NT2/D1 (cell line): Measurements from ENCODE around the gene ARHGAP12.

Experiments used
- YY1 ChIP-seq: IDR thresholded peaks from 2 replicates; pipeline ENCODE4 v1.6.1; 2011; ENCODE audit not compliant: insufficient read length, insufficient read depth
- ZNF274 ChIP-seq: IDR thresholded peaks from 2 replicates; pipeline ENCODE4 v1.6.1; 2011; ENCODE audit warnings: mild to moderate bottlenecking, low read depth, low read length

DNA sequence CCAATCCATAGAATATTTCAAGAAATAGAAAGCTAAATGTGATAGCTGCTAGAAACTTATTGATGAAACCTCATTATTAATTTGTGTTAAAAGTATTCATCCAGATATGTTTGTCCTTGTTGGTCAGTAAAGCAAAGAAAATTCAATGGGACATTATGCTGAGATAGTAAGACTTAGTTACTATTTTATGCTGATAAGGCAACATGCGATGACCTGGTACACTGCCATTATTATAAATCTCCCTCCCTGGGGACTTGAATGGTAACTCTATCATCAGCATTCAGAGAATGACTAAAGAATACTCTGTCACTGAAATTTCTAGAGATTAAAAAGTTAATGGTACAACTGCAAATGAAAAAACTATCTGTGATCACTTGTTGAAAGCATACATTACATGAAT lies 54.9 kb downstream of the ARHGAP12 start:
- TF ChIP-seq ZNF274 = no peak
- TF ChIP-seq YY1 = no peak
